Measurements from ENCODE around the gene STK32C.
A peak's percentile ranks its signal among the peaks of the same experiment; 100 is the strongest.
"Not testable (repeated sequence)": the region's sequence is repeated elsewhere in the genome, so short reads cannot be mapped to it uniquely, and the experiment has no call there.

- peak; percentile 62 to 80 (median 72) for TF ChIP-seq CTCF (IDR thresholded peaks at IDR 0.05)
- TF ChIP-seq POLR2A (IDR thresholded peaks at IDR 0.05): not testable (repeated sequence)
Observed at GRCh38 chr10:132352462-132353308, 44.9 kb upstream of the STK32C start.

All from right lobe of liver (tissue), 4 donors.